ENCODE results near the gene RLBP1.

DNA sequence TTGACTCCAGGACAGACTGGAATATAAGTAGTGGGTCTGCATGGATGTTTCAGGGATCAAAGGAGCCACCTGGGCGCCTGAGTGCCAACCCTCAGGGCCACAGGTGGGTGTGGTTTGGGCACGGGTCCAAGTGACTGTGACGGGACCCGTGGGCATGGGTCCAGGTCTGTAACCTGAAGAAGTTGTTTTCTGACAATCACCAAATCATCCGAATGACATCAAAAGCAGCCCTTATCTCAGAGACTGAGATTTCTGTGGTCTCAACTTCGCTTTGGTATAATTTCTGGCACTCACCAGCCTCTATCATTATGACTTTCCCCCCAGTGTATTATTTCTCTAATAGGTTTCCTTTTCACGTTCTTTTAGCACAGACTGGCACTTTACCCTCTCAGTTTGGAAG lies 24.4 kb downstream of the RLBP1 start:
- TF ChIP-seq, protein P1, sequence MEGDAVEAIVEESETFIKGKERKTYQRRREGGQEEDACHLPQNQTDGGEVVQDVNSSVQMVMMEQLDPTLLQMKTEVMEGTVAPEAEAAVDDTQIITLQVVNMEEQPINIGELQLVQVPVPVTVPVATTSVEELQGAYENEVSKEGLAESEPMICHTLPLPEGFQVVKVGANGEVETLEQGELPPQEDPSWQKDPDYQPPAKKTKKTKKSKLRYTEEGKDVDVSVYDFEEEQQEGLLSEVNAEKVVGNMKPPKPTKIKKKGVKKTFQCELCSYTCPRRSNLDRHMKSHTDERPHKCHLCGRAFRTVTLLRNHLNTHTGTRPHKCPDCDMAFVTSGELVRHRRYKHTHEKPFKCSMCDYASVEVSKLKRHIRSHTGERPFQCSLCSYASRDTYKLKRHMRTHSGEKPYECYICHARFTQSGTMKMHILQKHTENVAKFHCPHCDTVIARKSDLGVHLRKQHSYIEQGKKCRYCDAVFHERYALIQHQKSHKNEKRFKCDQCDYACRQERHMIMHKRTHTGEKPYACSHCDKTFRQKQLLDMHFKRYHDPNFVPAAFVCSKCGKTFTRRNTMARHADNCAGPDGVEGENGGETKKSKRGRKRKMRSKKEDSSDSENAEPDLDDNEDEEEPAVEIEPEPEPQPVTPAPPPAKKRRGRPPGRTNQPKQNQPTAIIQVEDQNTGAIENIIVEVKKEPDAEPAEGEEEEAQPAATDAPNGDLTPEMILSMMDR (IDR thresholded peaks at IDR 0.05), result no peak
- no peak for TF ChIP-seq POLR2A (IDR thresholded peaks at IDR 0.05)

Measured in thyroid gland (tissue), 4 donors.